ENCODE measurements around the gene GTF3C1.
"Not testable (repeated sequence)": the region's sequence is repeated elsewhere in the genome, so short reads cannot be mapped to it uniquely, and the experiment has no call there.

GTF3C1 gene

DNA sequence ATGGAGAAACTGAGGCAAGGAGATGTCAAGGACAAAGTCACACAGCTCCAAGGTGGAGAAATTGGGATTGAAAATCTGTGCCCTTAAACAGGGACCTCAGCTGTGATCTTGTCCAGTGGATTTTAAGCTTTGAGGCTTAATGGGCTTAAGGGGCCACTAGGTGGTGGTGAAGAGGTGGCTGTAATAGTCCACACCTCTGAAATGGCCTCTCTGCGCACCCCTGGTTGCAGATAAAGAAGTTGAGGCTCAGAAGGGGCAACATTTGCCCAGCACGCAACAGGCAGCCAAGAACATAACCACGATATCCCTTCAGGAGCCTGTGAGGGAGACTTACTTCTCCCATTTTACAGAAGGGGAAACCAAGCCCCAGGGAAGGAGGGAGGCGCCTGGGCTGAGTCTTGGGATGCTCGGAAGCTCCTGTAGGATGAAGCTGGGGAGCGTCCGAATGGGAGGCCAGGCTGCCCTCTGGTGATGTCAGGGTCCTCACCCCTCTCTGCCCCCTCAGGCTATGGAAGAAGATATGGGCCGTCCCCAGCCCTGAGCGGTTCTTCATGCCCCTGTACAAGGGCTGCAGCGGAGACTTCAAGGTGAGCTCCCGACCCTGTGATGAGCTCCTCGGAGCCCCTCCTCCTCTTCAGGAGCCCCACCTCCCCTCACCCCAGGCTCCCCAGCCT lies 104.1 kb downstream of the GTF3C1 start:
- no peak for DNase-seq (ENCODE audit: low read depth in 2 of 2)

DNA sequence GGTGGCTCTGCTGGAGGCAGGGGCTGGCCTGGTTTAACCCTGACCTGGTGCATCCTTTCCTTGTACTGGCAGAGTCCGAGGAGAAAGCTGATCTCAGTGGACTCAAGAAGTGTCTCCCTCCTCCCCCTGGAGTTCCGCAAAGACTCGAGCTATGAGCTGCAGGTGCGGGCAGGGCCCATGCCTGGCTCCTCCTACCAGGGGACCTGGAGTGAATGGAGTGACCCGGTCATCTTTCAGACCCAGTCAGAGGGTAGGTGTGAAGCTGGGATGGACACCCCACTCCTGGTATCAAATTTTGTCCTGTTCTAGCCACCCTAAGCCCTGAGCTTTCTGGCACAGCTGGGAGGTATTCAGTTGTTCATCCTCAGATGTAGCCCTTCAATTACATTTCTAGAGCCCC lies 105.2 kb downstream of the GTF3C1 start:
- DNase-seq (ENCODE audit: low read depth in 2 of 2), result no peak

DNA sequence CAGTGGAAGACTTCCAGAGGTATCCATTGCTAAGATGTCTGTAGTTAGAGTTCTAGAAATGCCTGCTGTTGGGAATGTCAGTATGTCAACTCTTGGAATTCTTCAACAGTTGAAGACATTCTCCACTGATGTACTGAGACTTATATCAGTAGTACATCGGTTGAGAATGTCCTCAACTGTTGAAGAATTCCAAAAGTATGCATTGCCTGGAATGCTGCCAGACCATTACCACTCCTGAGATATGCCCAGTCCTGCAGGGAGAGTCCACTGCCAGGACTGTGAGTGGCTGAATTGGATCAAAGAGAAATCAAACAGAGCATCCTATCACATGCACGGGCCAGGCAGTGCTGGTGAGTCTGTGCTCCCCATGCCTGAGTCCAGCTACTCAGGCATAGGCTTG lies 105.7 kb downstream of the GTF3C1 start:
- DNase-seq (ENCODE audit: low read depth in 2 of 2), result no peak

DNA sequence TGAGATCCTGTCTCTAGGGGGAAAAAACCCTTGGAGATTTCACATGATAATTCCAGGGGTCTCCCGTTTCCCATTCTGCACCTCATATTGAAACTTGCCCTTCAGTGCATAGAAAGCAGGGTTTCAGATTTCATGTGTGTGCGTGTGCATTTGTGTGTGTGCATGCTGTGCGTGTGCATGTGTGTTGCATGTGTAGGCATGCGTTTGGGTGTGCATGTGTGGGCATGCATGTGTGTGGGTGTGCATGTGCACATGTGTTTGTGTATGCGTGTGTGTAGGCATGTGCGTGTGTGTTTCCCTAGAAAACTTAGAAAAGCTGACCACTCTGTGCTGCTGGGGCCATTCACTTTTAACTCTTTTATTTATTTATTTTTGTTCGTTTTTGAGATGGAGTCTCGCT lies 107.7 kb downstream of the GTF3C1 start:
- DNase-seq (ENCODE audit: low read depth in 2 of 2), result no peak

DNA sequence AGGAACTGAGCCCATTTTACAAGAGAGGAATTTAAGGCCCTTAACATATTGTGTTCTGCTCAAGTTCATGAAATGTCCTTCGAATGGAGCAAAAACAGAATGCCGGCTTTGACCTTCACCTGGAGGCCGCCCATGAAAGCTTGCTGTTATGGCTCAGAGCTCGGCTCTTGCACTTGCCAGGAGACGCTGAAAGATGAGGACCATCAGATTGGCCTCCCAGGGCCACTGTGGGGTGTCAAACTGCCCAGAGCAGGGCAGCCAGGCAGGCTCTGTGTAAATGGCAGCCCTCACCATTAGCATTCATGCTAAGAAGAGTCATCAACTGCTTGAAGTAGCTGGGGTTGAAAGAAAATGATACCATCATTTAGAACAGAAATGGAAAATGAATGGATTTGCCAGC lies 108.4 kb downstream of the GTF3C1 start:
- no peak for DNase-seq (ENCODE audit: low read depth in 2 of 2)

DNA sequence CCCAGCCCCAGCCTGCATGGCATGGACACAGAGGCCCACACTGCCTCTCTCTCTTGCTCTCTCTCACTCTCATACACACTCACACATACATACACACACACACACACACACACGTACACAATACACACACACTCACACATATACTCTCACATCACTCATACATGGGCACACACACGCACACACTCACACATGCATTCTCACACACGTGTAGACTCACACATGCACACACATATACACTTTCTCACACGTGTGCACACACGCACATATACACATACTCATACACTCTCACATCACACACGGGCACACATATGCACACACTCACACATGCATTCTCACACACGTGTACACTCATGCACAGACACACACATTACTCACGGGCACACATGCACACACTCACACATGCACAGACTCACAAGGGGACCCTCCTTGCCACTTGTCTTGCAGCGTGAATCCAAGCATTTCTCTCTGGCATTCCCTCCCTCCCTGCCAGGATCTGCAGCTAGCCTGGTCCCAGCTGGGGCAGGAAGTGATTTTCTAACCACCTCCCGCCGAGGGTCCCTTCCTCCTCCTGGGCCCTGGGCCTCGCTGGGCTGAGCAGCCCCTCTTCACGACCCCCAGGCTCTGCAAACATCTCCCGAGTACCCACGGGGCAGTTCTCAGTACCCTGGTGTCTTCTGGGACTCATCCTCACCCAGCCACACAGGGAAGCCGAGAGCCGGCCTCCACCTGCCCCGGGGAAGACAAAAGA lies 110.3 kb downstream of the GTF3C1 start:
- DNase-seq (ENCODE audit: low read depth in 2 of 2), result no peak

DNA sequence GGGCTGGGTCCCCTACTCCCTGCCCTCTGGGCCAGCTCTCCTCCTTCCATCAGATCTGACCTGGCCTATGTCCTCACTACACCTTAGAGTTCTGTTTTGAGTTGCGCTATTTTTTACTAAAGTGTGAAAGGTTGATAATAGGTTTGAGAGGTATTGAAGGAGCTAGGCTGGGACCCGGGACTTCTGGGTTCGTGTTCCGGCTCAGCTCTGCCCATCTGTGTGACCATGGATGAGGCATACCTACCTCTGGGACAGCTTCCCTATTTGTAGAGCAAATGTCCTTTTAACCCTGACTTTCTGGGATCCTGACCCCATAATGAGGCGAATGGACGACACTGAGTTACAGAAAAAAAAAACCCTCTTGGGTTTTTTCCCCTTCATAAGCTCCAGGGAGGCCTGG lies 111.8 kb downstream of the GTF3C1 start:
- no peak for DNase-seq (ENCODE audit: low read depth in 2 of 2)

DNA sequence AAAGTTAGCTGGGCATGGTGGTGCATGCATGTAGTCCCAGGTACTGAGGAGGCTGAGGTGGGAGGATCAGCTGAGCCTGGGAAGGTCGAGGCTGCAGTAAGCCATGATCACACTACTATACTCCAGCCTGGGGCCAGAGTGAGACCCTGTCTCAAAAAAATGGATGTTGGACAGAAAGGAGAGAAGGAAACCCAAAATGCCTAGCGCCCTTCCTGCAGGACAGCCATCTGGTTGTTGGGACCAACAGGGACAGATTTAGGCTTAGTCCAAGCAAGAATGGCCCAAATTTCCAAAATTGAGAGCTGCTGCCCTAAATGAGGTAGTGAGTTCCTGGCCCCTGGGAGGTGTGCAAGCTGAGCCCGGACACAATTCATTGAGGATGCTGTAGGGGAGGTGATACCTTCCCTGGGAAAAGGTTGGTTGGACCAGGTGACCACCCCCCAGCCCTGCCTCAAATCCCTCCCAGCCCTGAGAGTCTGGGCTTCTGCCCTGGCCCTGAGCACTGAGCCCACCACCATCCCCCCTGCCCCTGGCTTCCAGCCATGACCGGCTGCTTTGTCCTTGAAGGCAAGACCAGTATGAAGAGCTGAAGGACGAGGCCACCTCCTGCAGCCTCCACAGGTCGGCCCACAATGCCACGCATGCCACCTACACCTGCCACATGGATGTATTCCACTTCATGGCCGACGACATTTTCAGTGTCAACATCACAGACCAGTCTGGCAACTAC lies 112.6 kb downstream of the GTF3C1 start:
- no peak for DNase-seq (ENCODE audit: low read depth in 2 of 2)

DNA sequence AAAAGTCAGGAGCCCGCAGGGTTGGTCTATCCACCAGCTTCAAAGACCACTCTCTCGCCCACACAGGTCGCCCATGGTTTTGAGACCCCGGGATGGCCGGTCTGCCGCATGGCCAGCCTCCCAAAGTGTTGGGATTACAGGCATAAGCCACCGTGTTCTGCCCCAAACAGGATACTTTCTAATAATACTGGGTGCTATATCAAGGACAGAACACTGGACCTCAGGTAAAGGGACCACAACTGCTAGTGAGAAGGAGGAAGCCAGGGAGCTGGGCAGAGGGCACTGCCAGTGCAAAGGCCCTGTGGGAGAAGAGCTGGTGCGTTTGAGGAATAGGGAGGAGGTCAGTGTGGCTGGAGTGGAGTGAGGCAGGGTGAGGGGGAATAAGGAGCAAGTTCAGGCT lies 113.6 kb downstream of the GTF3C1 start:
- no peak for DNase-seq (ENCODE audit: low read depth in 2 of 2)

DNA sequence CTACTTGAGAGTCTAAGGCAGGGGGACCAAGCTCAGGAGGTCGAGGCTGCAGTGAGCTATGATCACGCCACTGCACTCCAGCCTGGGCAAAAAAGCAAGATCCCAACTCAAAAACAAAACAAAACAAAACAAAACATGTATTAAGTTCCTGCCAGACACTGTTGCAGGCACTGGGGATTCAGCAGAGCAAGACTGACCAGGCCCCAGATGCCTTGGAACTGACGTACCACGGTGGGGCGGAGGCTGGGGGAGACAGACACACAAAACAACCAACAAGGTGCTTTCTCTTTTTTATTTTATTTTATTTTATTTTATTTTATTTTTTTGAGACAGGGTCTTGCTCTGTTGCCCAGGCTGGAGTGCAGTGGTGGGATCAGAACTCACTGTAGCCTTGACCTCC lies 114.6 kb downstream of the GTF3C1 start:
- DNase-seq (ENCODE audit: low read depth in 2 of 2), result not testable (repeated sequence)

DNA sequence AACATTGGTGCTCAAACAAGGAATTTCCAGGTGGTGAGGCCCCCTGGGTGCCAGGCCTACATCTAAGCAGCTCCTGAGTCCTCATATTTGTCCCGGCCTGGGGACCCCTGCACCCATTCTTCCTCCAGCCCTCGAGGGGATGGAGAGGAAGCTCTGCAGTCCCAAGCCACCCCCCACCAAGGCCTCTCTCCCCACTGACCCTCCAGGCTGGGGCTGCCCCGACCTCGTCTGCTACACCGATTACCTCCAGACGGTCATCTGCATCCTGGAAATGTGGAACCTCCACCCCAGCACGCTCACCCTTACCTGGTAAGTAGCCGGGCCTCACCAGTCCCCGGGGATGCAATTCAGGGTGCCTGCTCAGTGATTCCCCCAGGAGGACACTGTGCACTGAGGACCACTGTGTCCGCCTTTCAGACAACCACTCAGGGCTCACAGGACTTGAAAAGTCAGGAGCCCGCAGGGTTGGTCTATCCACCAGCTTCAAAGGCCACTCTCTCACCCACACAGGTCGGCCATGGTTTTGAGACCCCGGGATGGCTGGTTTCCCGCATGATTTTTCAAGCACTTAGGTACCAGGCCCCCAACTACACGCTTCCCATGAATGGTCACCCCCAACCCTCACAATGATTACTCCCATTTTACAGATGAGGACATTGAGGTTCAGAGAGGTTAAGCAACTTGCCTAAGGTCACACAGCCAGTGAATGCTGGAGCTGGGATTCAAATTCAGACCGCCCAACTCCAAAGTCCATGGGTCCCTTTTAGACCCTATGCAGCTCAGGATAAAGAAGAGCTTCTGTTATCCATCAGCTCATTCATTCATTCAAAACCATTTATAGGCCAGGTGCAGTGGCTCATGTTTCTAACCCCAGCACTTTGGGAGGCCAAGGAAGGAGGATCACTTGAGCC lies 115.3 kb downstream of the GTF3C1 start:
- no peak for DNase-seq (ENCODE audit: low read depth in 2 of 2)

DNA sequence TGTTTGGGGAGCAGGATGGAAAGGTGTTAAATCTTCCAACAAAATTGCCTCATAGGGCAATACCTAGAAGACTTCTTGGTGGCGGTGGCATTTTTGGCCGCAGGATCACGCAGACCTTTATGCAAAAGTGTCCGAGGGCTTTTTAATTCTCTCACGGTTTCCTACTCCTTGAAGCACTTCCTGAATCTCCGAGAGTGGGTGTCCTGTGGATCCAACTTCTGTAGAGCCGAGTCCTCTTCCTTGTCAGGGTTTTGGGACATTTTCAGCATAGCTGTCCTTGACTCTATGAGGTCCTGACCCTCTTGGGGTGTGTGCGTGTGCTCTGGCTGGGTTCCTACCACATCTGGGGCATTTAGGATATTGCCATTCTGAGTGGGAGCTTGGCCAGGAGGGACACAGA lies 116.1 kb downstream of the GTF3C1 start:
- DNase-seq (ENCODE audit: low read depth in 2 of 2), result no peak

DNA sequence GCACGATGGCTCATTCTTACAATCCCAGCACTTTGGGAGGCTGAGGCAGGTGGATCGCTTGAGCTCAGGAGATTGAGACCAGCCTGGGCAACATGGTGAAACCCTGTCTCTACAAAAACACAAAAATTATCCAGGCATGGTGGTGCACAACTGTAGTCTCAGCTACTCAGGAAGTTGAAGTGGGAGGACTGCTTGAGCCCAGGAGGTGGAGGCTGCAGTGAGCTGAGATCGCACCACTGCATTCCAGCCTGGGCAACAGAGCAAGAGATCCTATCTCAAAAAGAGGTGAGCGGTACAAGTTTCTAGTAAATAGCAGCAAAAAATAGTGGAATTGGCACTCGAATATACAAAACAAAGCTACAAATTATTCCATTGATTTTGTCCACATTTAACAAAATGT lies 116.5 kb downstream of the GTF3C1 start:
- not testable (repeated sequence) for DNase-seq (ENCODE audit: low read depth in 2 of 2)

DNA sequence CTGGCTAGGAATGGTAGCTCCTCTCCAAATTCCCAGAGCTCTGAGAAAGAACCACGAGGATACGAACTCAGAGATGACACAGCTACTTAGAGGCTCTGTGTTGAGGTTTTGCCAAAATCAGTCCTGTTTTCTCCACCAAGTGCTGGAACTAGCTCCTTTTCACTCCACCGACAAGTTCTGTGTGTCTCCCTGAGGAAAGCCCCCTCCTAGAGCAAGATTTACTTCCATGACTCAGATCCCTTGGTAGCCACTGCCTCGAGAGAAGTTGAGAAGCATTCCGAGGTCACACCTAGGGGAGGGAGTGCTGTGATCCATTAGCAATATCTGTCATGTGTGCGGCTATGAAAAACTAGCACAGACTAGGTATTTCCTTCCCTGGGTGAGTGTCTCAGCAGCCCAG lies 117.2 kb downstream of the GTF3C1 start:
- DNase-seq (ENCODE audit: low read depth in 2 of 2), result no peak

DNA sequence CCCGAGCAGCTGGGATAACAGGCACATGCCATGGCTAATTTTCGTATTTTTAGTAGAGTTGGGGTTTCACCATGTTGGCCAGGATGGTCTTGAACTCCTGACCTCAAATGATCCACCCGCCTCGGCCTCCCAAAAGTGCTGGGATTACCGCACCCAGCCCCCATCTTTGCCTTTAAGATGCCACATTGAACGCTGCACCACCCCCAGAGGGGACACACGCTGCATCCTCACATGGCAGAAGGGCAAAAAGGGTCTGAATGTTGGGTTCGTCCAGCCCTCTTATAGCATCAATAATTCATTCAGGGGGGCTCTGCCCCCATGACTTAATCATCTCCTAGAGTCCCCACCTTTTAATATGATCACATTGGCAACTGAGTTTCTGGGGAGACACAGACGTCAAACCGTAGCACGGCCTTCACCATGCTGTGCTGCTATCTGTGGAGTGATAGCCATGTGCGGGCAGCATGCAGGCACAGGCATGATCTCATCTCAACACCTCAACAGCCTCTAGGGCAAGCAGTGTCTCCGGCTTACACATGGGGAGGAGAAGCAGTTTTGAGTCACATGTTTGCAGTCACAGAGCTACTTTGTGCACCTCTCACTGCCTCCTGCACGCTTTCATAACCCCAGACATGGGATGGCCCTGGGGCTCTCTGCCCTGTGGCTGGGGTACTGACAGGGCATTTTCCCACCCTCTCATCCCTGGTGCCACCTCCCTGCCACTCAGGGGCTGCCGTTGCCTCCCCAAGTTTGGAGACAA lies 117.8 kb downstream of the GTF3C1 start:
- no peak for DNase-seq (ENCODE audit: low read depth in 2 of 2)

DNA sequence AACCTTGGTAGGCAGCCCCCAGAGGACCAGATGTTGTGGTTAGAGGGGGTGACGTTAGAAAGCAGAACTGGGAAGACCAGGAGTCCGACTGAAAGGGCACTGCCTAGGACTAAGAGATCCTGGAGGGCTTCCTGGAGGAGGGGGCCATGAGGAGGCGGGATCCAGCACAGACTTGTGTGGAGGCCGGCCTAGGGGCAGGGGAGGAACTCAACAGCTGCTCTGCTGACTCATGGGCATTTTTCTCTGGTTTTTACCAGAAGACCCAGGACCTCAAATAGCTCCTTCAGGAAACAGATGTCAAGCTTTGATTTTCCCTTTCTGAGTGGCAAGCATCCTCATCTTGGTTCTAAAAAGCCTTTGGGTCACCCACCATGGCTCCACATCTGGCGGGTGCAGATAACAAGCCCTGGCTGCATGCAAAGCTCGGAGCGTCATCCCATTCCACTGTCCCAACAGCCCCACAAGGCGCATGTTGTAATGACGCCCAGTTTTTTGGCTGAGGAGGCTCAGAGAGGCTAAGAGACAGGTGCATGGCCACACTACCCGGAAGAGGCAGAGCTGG lies 118.7 kb downstream of the GTF3C1 start:
- no peak for DNase-seq (ENCODE audit: low read depth in 2 of 2)

DNA sequence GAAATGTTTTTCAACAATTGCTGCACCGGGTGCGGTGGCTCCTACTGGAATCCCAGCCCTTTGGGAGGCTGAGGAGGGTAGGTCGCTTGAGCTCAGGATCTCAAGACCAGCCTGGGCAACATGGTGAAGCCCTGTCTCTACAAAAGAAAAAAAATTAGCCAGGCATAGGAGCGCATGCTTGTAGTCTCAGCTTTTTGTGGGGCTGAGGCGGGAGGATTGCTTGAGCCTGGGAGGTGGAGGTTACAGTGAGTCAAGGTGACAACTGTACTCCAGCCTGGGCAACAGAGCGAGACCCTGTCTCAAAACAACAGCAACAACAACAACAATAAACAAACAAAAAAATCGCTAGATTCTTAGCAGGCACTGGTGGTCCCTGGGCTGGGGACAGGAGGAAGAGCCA lies 119.2 kb downstream of the GTF3C1 start:
- no peak for DNase-seq (ENCODE audit: low read depth in 2 of 2)

DNA sequence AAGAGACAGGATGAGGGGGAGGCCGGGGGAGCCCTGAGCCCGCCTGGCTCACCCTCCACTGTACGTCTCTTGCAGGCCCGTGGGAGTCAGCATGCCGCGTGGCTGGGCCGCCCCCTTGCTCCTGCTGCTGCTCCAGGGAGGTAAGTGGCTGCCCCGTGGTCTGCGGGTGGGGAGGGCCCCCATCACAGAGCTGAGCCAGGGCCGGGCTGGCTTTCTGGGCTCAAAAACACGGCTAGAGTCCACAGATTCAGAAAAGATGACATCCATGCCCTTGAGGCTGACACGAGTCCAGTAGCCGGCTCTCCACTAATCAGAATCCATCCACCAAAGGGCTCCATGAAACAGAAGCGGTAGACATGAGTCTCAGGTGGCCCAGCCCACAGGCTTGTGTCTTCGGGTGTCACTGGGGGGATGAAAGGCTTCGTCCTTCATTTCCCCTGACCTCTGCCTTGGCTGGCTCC lies 119.7 kb downstream of the GTF3C1 start:
- DNase-seq (ENCODE audit: low read depth in 2 of 2), result no peak

DNA sequence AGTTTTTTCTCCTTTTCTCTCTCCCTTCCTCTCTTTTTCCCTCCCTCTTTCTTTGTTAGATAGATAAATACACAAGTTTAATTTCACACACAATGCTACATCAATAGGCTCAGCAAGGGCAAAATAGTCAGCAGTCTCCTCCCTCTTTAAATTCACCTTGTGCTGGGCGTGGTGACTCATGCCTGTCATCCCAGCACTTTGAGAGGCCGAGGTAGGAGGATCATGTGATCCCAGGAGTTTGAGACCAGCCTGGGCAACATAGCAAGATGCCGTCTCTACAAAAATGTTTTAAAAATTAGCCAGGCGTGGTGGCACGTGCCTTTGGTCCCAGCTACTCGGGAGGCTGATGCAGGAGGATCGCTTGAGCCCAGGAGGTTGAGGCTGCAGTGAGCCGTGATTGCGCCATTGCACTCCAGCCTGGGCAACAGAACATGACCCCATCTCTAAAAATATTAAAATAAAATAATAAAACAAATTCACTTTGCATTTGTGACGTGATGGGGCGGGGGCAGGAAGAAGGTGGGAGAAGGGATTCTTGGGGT lies 120.3 kb downstream of the GTF3C1 start:
- no peak for DNase-seq (ENCODE audit: low read depth in 2 of 2)

DNA sequence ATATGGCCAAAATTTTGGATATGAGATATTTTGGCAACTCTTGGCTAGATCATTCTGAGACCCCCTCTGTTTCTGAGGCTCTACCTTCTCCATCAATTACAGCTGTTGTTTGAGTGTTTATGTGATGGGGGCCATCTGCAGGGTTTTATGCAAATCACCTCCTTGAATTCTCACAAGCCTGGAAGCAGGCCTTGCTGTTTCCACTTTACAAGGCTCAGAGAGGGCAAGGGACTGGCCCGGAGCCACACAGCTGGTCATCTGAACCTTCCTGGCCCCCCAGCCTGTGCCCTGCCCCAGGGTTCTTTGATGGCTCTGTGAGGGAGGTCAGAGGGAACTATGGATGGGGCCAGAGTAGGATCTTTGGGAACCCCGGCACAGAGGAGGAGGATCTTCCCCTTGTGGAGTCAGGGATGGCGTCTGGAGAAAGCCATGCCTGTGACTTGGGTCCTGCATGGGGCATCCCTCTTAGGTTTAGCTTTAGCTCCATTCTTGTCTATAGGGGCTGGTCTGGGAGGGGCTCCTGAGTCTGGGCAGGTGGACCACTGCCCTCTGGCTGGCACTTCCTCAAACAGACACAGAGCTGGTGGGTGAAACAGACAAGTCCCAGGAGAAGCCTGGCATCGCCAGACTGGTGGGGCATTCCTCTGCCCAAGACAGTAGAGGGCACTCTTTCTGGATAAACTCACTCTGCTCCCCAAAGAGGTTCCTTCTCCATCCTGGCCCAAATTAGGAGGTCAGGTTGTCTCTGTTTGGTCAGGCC lies 121.5 kb downstream of the GTF3C1 start:
- DNase-seq (ENCODE audit: low read depth in 2 of 2), result no peak
